Stimulated activated CD4-positive, alpha-beta T cell treated with anti-CD3 and anti-CD28 coated beads, Interleukin-4, amount 100 ng/mL, for 24 hours (primary cell): ENCODE measurements around the gene LRRC34.

Experiments
- DNase-seq: peaks from one replicate; pipeline ENCODE4 v3.0.0-alpha.2; 2020

Gene LRRC34

GRCh38 chr3:169812332-169813235 is at the start of gene LRRC34, which contains the start of gene LRRIQ4:
TSS of gene LRRC34 (minus strand) at chr3:169812904. CDS start at chr3:169812548, 356 bp downstream.
TSS of gene LRRIQ4 (plus strand) at chr3:169812870. CDS start at chr3:169821922, 9,052 bp downstream.
- peak; percentile 73 for DNase-seq

GRCh38 chr3:169861871-169862270 is 49.2 kb upstream of the LRRC34 start:
- no peak for DNase-seq

- no peak for DNase-seq
Measured at GRCh38 chr3:169857811-169858210, 45.1 kb upstream of the LRRC34 start.

- no peak for DNase-seq
Measured at GRCh38 chr3:169855514-169855913, 42.8 kb upstream of the LRRC34 start.

- no peak for DNase-seq
Measured at GRCh38 chr3:169850618-169851017, 37.9 kb upstream of the LRRC34 start.

- no peak for DNase-seq
Measured at GRCh38 chr3:169848741-169849140, 36.0 kb upstream of the LRRC34 start.

GRCh38 chr3:169847896-169848295 is 35.2 kb upstream of the LRRC34 start:
- DNase-seq: no peak

- DNase-seq: no peak
Measured at GRCh38 chr3:169846458-169847193, 33.9 kb upstream of the LRRC34 start.

GRCh38 chr3:169842960-169843359 is 30.3 kb upstream of the LRRC34 start:
- no peak for DNase-seq

- no peak for DNase-seq
Measured at GRCh38 chr3:169841171-169841570, 28.5 kb upstream of the LRRC34 start.

- DNase-seq: no peak
Measured at GRCh38 chr3:169838511-169839030, 25.9 kb upstream of the LRRC34 start.

- no peak for DNase-seq
Measured at GRCh38 chr3:169836942-169837275, 24.2 kb upstream of the LRRC34 start.

GRCh38 chr3:169836078-169836941 is 23.6 kb upstream of the LRRC34 start:
- DNase-seq: no peak

- DNase-seq: no peak
Measured at GRCh38 chr3:169835533-169835932, 22.8 kb upstream of the LRRC34 start.

GRCh38 chr3:169827712-169828111 is 15.0 kb upstream of the LRRC34 start:
- no peak for DNase-seq

GRCh38 chr3:169825316-169825715 is 12.6 kb upstream of the LRRC34 start:
- no peak for DNase-seq

GRCh38 chr3:169822983-169823382 is 10.3 kb upstream of the LRRC34 start:
- no peak for DNase-seq

GRCh38 chr3:169822540-169822939 is 9.8 kb upstream of the LRRC34 start:
- no peak for DNase-seq

GRCh38 chr3:169822091-169822490 is 9.4 kb upstream of the LRRC34 start:
- no peak for DNase-seq

GRCh38 chr3:169818316-169818715 is 5.6 kb upstream of the LRRC34 start:
- no peak for DNase-seq

- DNase-seq: no peak
Measured at GRCh38 chr3:169815590-169816150, 3.0 kb upstream of the LRRC34 start.

- DNase-seq: peak; percentile 75
Measured at GRCh38 chr3:169813757-169814517, 1.2 kb upstream of the LRRC34 start.
